H1 (cell line): Measurements from ENCODE around the gene STX2.

Source experiments
- CTCF ChIP-seq, 3 experiments: IDR thresholded peaks; 1 replicate in 2 of 3; 2 replicates in 1 of 3; pipeline versions ENCODE4 v1.5.1 to v1.6.1; 2011; ENCODE audit warnings: low read length in 3 of 3, mild to moderate bottlenecking in 3 of 3, inconsistent platforms in 2 of 3, low read depth in 1 of 3, moderate library complexity in 1 of 3; ENCODE audit not compliant: insufficient read depth in 1 of 3; ENCODE audit errors: control extremely low read depth in 1 of 3
- GTF2F1 ChIP-seq: IDR thresholded peaks from 2 replicates; pipeline ENCODE4 v1.6.1; 2012; ENCODE audit warnings: low read depth, low read length, improper control_type of control experiment, borderline replicate concordance
- HDAC2 ChIP-seq, 2 experiments: fragments of 300-600 bp in 1 of 2; sonication (generic) in 1 of 2; IDR thresholded peaks; 2 replicates each; pipeline ENCODE4 v1.6.1; 2011 to 2012; ENCODE audit warnings: low read depth in 2 of 2, low read length in 2 of 2, mild to moderate bottlenecking in 2 of 2, moderate library complexity in 2 of 2, borderline replicate concordance in 1 of 2, inconsistent platforms in 1 of 2
- JUN ChIP-seq: IDR thresholded peaks from 2 replicates; pipeline ENCODE4 v1.6.1; 2011; ENCODE audit warnings: low read depth, mild to moderate bottlenecking, improper control_type of control experiment, low read length
- NRF1 ChIP-seq: IDR thresholded peaks from 2 replicates; pipeline ENCODE4 v1.6.1; 2011; ENCODE audit warnings: mild to moderate bottlenecking, low read depth, low read length, improper control_type of control experiment
- SRF ChIP-seq: IDR thresholded peaks from 2 replicates; pipeline ENCODE4 v1.6.1; 2011; ENCODE audit warnings: mild to moderate bottlenecking, low read depth, low read length, moderate library complexity
- TAF7 ChIP-seq: optimal IDR thresholded peaks from 2 replicates; pipeline ENCODE3; 2011; ENCODE audit warnings: low read depth, mild to moderate bottlenecking, inconsistent platforms, low read length, moderate library complexity, borderline replicate concordance
- YY1 ChIP-seq: IDR thresholded peaks from 2 replicates; pipeline ENCODE4 v1.6.1; 2011; ENCODE audit warnings: low read depth, mild to moderate bottlenecking, low read length

GRCh38 chr12:130762319-130762675, 76.8 kb downstream of the STX2 start:
- TF ChIP-seq TAF7 = no peak
- no peak for TF ChIP-seq CTCF (IDR thresholded peaks at IDR 0.05; ENCODE audit: control extremely low read depth in 1 of 3, insufficient read depth in 1 of 3, low read depth in 1 of 3, low read length in 3 of 3)
- TF ChIP-seq HDAC2 (IDR thresholded peaks at IDR 0.05; ENCODE audit: borderline replicate concordance in 1 of 2, low read depth in 2 of 2, low read length in 2 of 2) = no peak
- no peak for TF ChIP-seq SRF
- TF ChIP-seq JUN = no peak
- TF ChIP-seq GTF2F1 = no peak
- no peak for TF ChIP-seq NRF1
- TF ChIP-seq YY1 = no peak
